IMR-90 (cell line): ENCODE results near the gene INIP. TPM values are rescaled to one million over a fixed set of nuclear protein-coding genes. Genes with fewer than 3 reads are reported as not detected.

Experiments used
- ATAC-seq: fragments of 200-7000 bp; cut with Tn5 transposase; 2 replicates; pipeline ENCODE4 v1.9.1; 2020; ENCODE audit warnings: low read depth, mild to moderate bottlenecking, moderate library complexity
- BruUV-seq: library from RNA; stranded (reverse); fragments of 400-500 nt; replicated peaks from 2 replicates; lab custom pipeline; 2021; lab: Mats Ljungman, UMichigan
- CTCF ChIA-PET: fragments of 300-600 bp; formaldehyde crosslinking; extraction: SDS; loops from one replicate; lab custom pipeline; 2021; ENCODE audit warnings: antibody characterized with exemption; lab: Yijun Ruan, JAX
- POLR2A ChIA-PET: fragments of 300-600 bp; sonication (Branson Sonifier 250); formaldehyde crosslinking; loops from one replicate; lab custom pipeline; 2022; ENCODE audit warnings: antibody characterized with exemption; ENCODE audit not compliant: unreplicated experiment; lab: Charles Lee
- DNase-seq: peaks from one replicate; pipeline ENCODE4 v3.0.0; 2013
- H2AFZ ChIP-seq: replicated peaks from 2 replicates; pipeline ENCODE3; 2013; ENCODE audit warnings: low read length, mild to moderate bottlenecking; ENCODE audit not compliant: poor library complexity
- H2AK5ac ChIP-seq: 2 replicates; pipeline ENCODE4 v1.6.1; 2013; ENCODE audit warnings: low read depth, low read length, inconsistent platforms
- H2AK9ac ChIP-seq: replicated peaks from 2 replicates; pipeline ENCODE3; 2013; ENCODE audit warnings: mild to moderate bottlenecking, low read depth, low read length, moderate library complexity; ENCODE audit not compliant: poor library complexity
- H2BK120ac ChIP-seq: 2 replicates; pipeline ENCODE4 v1.6.1; 2013; ENCODE audit warnings: low read depth, low read length, inconsistent platforms
- H2BK15ac ChIP-seq: 3 replicates; pipeline ENCODE4 v1.6.1; 2013; ENCODE audit warnings: low read depth, low read length, inconsistent platforms
- H2BK20ac ChIP-seq: 2 replicates; pipeline ENCODE4 v1.6.1; 2013; ENCODE audit warnings: low read depth, mild to moderate bottlenecking, inconsistent platforms, low read length, moderate library complexity
- H2BK5ac ChIP-seq: 2 replicates; pipeline ENCODE4 v1.6.1; 2013; ENCODE audit warnings: mild to moderate bottlenecking, low read depth, low read length, inconsistent platforms; ENCODE audit not compliant: poor library complexity, severe bottlenecking
- H3K14ac ChIP-seq: replicated peaks from 2 replicates; pipeline ENCODE4 v1.6.1; 2013; ENCODE audit warnings: low read depth, low read length, inconsistent platforms
- H3K18ac ChIP-seq: 2 replicates; pipeline ENCODE4 v1.6.1; 2013; ENCODE audit warnings: low read depth, low read length, control low read depth
- H3K23ac ChIP-seq: 2 replicates; pipeline ENCODE4 v1.6.1; 2013; ENCODE audit warnings: low read depth, low read length, inconsistent platforms
- H3K27ac ChIP-seq: 2 replicates; pipeline ENCODE4 v1.5.1; 2013; ENCODE audit warnings: mild to moderate bottlenecking, control low read depth, low read length; ENCODE audit not compliant: insufficient read depth
- H3K27me3 ChIP-seq: 2 replicates; pipeline ENCODE4 v1.6.1; 2013; ENCODE audit warnings: low read length; ENCODE audit not compliant: control insufficient read depth, insufficient read depth
- H3K36me3 ChIP-seq: 2 replicates; pipeline ENCODE4 v1.6.1; 2013; ENCODE audit warnings: low read length, mixed read lengths; ENCODE audit not compliant: control insufficient read depth, insufficient read depth
- H3K4ac ChIP-seq: 2 replicates; pipeline ENCODE4 v1.6.1; 2013; ENCODE audit warnings: low read depth, low read length, inconsistent platforms
- H3K4me1 ChIP-seq: 2 replicates; pipeline ENCODE4 v1.6.1; 2013; ENCODE audit warnings: low read length, mixed read lengths; ENCODE audit not compliant: control insufficient read depth, insufficient read depth
- H3K4me2 ChIP-seq: 2 replicates; pipeline ENCODE4 v1.6.1; 2013; ENCODE audit warnings: low read depth, mild to moderate bottlenecking, control low read depth, low read length, moderate library complexity
- H3K4me3 ChIP-seq: 2 replicates; pipeline ENCODE4 v1.5.1; 2013; ENCODE audit warnings: low read depth, mild to moderate bottlenecking, control low read depth, low read length, moderate library complexity; ENCODE audit not compliant: insufficient read depth
- H3K56ac ChIP-seq: 2 replicates; pipeline ENCODE4 v1.6.1; 2013; ENCODE audit warnings: low read length, inconsistent platforms; ENCODE audit not compliant: insufficient read depth; ENCODE audit errors: extremely low read depth
- H3K79me1 ChIP-seq, 2 experiments: 2 replicates each; pipeline ENCODE4 v1.6.1; 2013; ENCODE audit warnings: low read length in 2 of 2, inconsistent platforms in 1 of 2, low read depth in 1 of 2
- H3K9ac ChIP-seq: 2 replicates; pipeline ENCODE4 v1.6.1; 2013; ENCODE audit warnings: low read depth, low read length, control low read depth
- H3K9me1 ChIP-seq: 2 replicates; pipeline ENCODE4 v1.6.1; 2013; ENCODE audit warnings: low read length, inconsistent platforms; ENCODE audit not compliant: insufficient read depth
- H3K9me3 ChIP-seq: 2 replicates; pipeline ENCODE4 v1.6.1; 2013; ENCODE audit warnings: low read length; ENCODE audit not compliant: control insufficient read depth, insufficient read depth
- H4K20me1 ChIP-seq: 2 replicates; pipeline ENCODE4 v1.6.1; 2013; ENCODE audit warnings: low read length, inconsistent platforms; ENCODE audit not compliant: insufficient read depth
- H4K5ac ChIP-seq: 2 replicates; pipeline ENCODE4 v1.6.1; 2013; ENCODE audit warnings: mild to moderate bottlenecking, low read depth, low read length, control low read depth
- H4K8ac ChIP-seq, 2 experiments: 2 replicates each; pipeline ENCODE4 v1.6.1; 2013; ENCODE audit warnings: low read depth in 2 of 2, low read length in 2 of 2, control low read depth in 1 of 2, inconsistent platforms in 1 of 2
- H4K91ac ChIP-seq: 2 replicates; pipeline ENCODE4 v1.6.1; 2013; ENCODE audit warnings: low read depth, low read length, inconsistent platforms; ENCODE audit not compliant: insufficient read depth
- CEBPB ChIP-seq: IDR thresholded peaks from 2 replicates; pipeline ENCODE4 v1.6.1; 2012; ENCODE audit warnings: low read depth, low read length, improper control_type of control experiment
- CTCF ChIP-seq: conservative IDR thresholded peaks from 2 replicates; pipeline ENCODE4 v1.5.1; 2012; ENCODE audit warnings: mild to moderate bottlenecking, low read depth, low read length, improper control_type of control experiment
- RCOR1 ChIP-seq: IDR thresholded peaks from 2 replicates; pipeline ENCODE4 v1.6.1; 2012; ENCODE audit warnings: mild to moderate bottlenecking, low read length, improper control_type of control experiment; ENCODE audit not compliant: insufficient replicate concordance
- WGBS, 2 experiments: methylation state at CpG; one replicate each; pipeline versions ENCODE4 v1.1.5 to v1.1.7; 2013; ENCODE audit warnings: missing lambda C conversion rate in 2 of 2; ENCODE audit not compliant: insufficient read length in 1 of 2; ENCODE audit errors: extremely low coverage in 2 of 2; 5-methylcytosine and 5-hydroxymethylcytosine counted together
- dilution Hi-C: fragments of 300-500 bp; cut with HindIII; formaldehyde crosslinking; loops from one replicate; pipeline ENCODE4 v1.14.3; 2018; ENCODE audit warnings: low sequenced_read_pairs; ENCODE audit not compliant: unreplicated experiment
- in situ Hi-C: fragments of 300-500 bp; cut with MboI; formaldehyde crosslinking; loops from 3 replicates; pipeline ENCODE4 v1.14.3; 2019; ENCODE audit warnings: low sequenced_read_pairs, inconsistent platforms, mixed read lengths
- intact Hi-C: fragments of 100-400 bp; cut with micrococcal nuclease; formaldehyde crosslinking; loops from 2 replicates; pipeline ENCODE4 v1.10.0; 2022
- polyA plus RNA-seq, 3 experiments: library from polyadenylated mRNA; depleted of rRNA; stranded (reverse); fragments of >200 nt; gene quantifications; 2 replicates each; pipeline ENCODE4 v1.2.3, GENCODE V29; 2012; ENCODE audit warnings: low replicate concordance in 1 of 3
- total RNA-seq: library from RNA; depleted of rRNA; stranded (reverse); fragments of >200 nt; gene quantifications from 2 replicates; pipeline ENCODE4 v1.2.3, GENCODE V29; 2012

Gene INIP
- total and polyA plus RNA-seq, 2 of the 4 experiments (the other 2 are of a cell fraction) = 11.1 to 15.4 TPM

- H2BK15ac ChIP-seq = peak overlapping the region; percentile 61; the same call in 2 of the 3 replicates
- H4K20me1 ChIP-seq = peaks cover 29% of the 10 kb centered on the region; the same call in 1 of the 2 replicates
- no peak overlapping the region for H2AK9ac ChIP-seq
- H3K23ac ChIP-seq = peak overlapping the region; percentile 76; the same call in 1 of the 2 replicates
- ATAC-seq (no peak), DNase-seq (peak; percentile 31)
- peak overlapping the region; percentile 47 to 89 for H4K8ac ChIP-seq
- H3K4me3 ChIP-seq = no peak overlapping the region
- no peaks in the 10 kb centered on the region for H3K9me3 ChIP-seq
- H3K14ac ChIP-seq = peak overlapping the region; percentile 54
- H2AK5ac ChIP-seq = peak overlapping the region; percentile 80
- no peaks in the 10 kb centered on the region for H3K36me3 ChIP-seq
- H4K91ac ChIP-seq = peak overlapping the region; percentile 64
- peaks cover 24% of the 10 kb centered on the region for H3K4me1 ChIP-seq
- H3K9me1 ChIP-seq = peaks cover 22% of the 10 kb centered on the region
- CTCF ChIA-PET = no interaction called here
- H2BK120ac ChIP-seq = peak overlapping the region; percentile 87
- H3K27ac ChIP-seq = peak overlapping the region; percentile 72
- WGBS, 2 experiments = 92% methylated on average over 3 of the region's 5 CpGs; no CpG with 5 or more reads in 1 of the 2 experiments
- peak overlapping the region; percentile 1; the same call in 1 of the 2 replicates for H3K4me2 ChIP-seq
- H2BK20ac ChIP-seq = peak overlapping the region; percentile 69
- TF ChIP-seq RCOR1 (no peak), CTCF (no peak), CEBPB (peak; percentile 41; the same call in 1 of the 2 replicates)
- peak overlapping the region; percentile 94 for H2BK5ac ChIP-seq
- POLR2A ChIA-PET = no interaction called here
- H3K9ac ChIP-seq = no peak overlapping the region
- H3K56ac ChIP-seq = peak overlapping the region; percentile 22; the same call in 1 of the 2 replicates
- no peaks in the 10 kb centered on the region for H3K27me3 ChIP-seq
- H4K5ac ChIP-seq = peak overlapping the region; percentile 62
- dilution Hi-C loops = no loop called here
- intact Hi-C loops = no loop called here
- in situ Hi-C loops = no loop called here
- no peak overlapping the region for H2AFZ ChIP-seq
- peak overlapping the region; percentile 79 for H3K4ac ChIP-seq
- peak overlapping the region; percentile 58 for H3K18ac ChIP-seq
- peaks cover 26 to 77% of the 10 kb centered on the region in 2 experiments for H3K79me1 ChIP-seq
- no TSS peak for BruUV-seq
Measured at GRCh38 chr9:112755016-112755427, 37.1 kb upstream of the INIP start.
